IMR-90 (cell line): ENCODE data around the gene PDE6A. TPM values are rescaled to one million over a fixed set of nuclear protein-coding genes. Genes with fewer than 3 reads are reported as not detected.

Experiments
- ATAC-seq: fragments of 200-7000 bp; cut with Tn5 transposase; 2 replicates; pipeline ENCODE4 v1.9.1; 2020; ENCODE audit warnings: low read depth, mild to moderate bottlenecking, moderate library complexity
- BruUV-seq: library from RNA; stranded (reverse); fragments of 400-500 nt; replicated peaks from 2 replicates; lab custom pipeline; 2021; lab: Mats Ljungman, UMichigan
- CTCF ChIA-PET: fragments of 300-600 bp; formaldehyde crosslinking; extraction: SDS; loops from one replicate; lab custom pipeline; 2021; ENCODE audit warnings: antibody characterized with exemption; lab: Yijun Ruan, JAX
- POLR2A ChIA-PET: fragments of 300-600 bp; sonication (Branson Sonifier 250); formaldehyde crosslinking; loops from one replicate; lab custom pipeline; 2022; ENCODE audit warnings: antibody characterized with exemption; ENCODE audit not compliant: unreplicated experiment; lab: Charles Lee
- DNase-seq: peaks from one replicate; pipeline ENCODE4 v3.0.0; 2013
- H2AFZ ChIP-seq: replicated peaks from 2 replicates; pipeline ENCODE3; 2013; ENCODE audit warnings: low read length, mild to moderate bottlenecking; ENCODE audit not compliant: poor library complexity
- H2AK5ac ChIP-seq: 2 replicates; pipeline ENCODE4 v1.6.1; 2013; ENCODE audit warnings: low read depth, low read length, inconsistent platforms
- H2AK9ac ChIP-seq: replicated peaks from 2 replicates; pipeline ENCODE3; 2013; ENCODE audit warnings: mild to moderate bottlenecking, low read depth, low read length, moderate library complexity; ENCODE audit not compliant: poor library complexity
- H2BK120ac ChIP-seq: 2 replicates; pipeline ENCODE4 v1.6.1; 2013; ENCODE audit warnings: low read depth, low read length, inconsistent platforms
- H2BK15ac ChIP-seq: 3 replicates; pipeline ENCODE4 v1.6.1; 2013; ENCODE audit warnings: low read depth, low read length, inconsistent platforms
- H2BK20ac ChIP-seq: 2 replicates; pipeline ENCODE4 v1.6.1; 2013; ENCODE audit warnings: low read depth, mild to moderate bottlenecking, inconsistent platforms, low read length, moderate library complexity
- H2BK5ac ChIP-seq: 2 replicates; pipeline ENCODE4 v1.6.1; 2013; ENCODE audit warnings: mild to moderate bottlenecking, low read depth, low read length, inconsistent platforms; ENCODE audit not compliant: poor library complexity, severe bottlenecking
- H3K14ac ChIP-seq: replicated peaks from 2 replicates; pipeline ENCODE4 v1.6.1; 2013; ENCODE audit warnings: low read depth, low read length, inconsistent platforms
- H3K18ac ChIP-seq: 2 replicates; pipeline ENCODE4 v1.6.1; 2013; ENCODE audit warnings: low read depth, low read length, control low read depth
- H3K23ac ChIP-seq: 2 replicates; pipeline ENCODE4 v1.6.1; 2013; ENCODE audit warnings: low read depth, low read length, inconsistent platforms
- H3K27ac ChIP-seq: 2 replicates; pipeline ENCODE4 v1.5.1; 2013; ENCODE audit warnings: mild to moderate bottlenecking, control low read depth, low read length; ENCODE audit not compliant: insufficient read depth
- H3K27me3 ChIP-seq: 2 replicates; pipeline ENCODE4 v1.6.1; 2013; ENCODE audit warnings: low read length; ENCODE audit not compliant: control insufficient read depth, insufficient read depth
- H3K36me3 ChIP-seq: 2 replicates; pipeline ENCODE4 v1.6.1; 2013; ENCODE audit warnings: low read length, mixed read lengths; ENCODE audit not compliant: control insufficient read depth, insufficient read depth
- H3K4ac ChIP-seq: 2 replicates; pipeline ENCODE4 v1.6.1; 2013; ENCODE audit warnings: low read depth, low read length, inconsistent platforms
- H3K4me1 ChIP-seq: 2 replicates; pipeline ENCODE4 v1.6.1; 2013; ENCODE audit warnings: low read length, mixed read lengths; ENCODE audit not compliant: control insufficient read depth, insufficient read depth
- H3K4me2 ChIP-seq: 2 replicates; pipeline ENCODE4 v1.6.1; 2013; ENCODE audit warnings: low read depth, mild to moderate bottlenecking, control low read depth, low read length, moderate library complexity
- H3K4me3 ChIP-seq: 2 replicates; pipeline ENCODE4 v1.5.1; 2013; ENCODE audit warnings: low read depth, mild to moderate bottlenecking, control low read depth, low read length, moderate library complexity; ENCODE audit not compliant: insufficient read depth
- H3K56ac ChIP-seq: 2 replicates; pipeline ENCODE4 v1.6.1; 2013; ENCODE audit warnings: low read length, inconsistent platforms; ENCODE audit not compliant: insufficient read depth; ENCODE audit errors: extremely low read depth
- H3K79me1 ChIP-seq, 2 experiments: 2 replicates each; pipeline ENCODE4 v1.6.1; 2013; ENCODE audit warnings: low read length in 2 of 2, inconsistent platforms in 1 of 2, low read depth in 1 of 2
- H3K9ac ChIP-seq: 2 replicates; pipeline ENCODE4 v1.6.1; 2013; ENCODE audit warnings: low read depth, low read length, control low read depth
- H3K9me1 ChIP-seq: 2 replicates; pipeline ENCODE4 v1.6.1; 2013; ENCODE audit warnings: low read length, inconsistent platforms; ENCODE audit not compliant: insufficient read depth
- H3K9me3 ChIP-seq: 2 replicates; pipeline ENCODE4 v1.6.1; 2013; ENCODE audit warnings: low read length; ENCODE audit not compliant: control insufficient read depth, insufficient read depth
- H4K20me1 ChIP-seq: 2 replicates; pipeline ENCODE4 v1.6.1; 2013; ENCODE audit warnings: low read length, inconsistent platforms; ENCODE audit not compliant: insufficient read depth
- H4K5ac ChIP-seq: 2 replicates; pipeline ENCODE4 v1.6.1; 2013; ENCODE audit warnings: mild to moderate bottlenecking, low read depth, low read length, control low read depth
- H4K8ac ChIP-seq, 2 experiments: 2 replicates each; pipeline ENCODE4 v1.6.1; 2013; ENCODE audit warnings: low read depth in 2 of 2, low read length in 2 of 2, control low read depth in 1 of 2, inconsistent platforms in 1 of 2
- H4K91ac ChIP-seq: 2 replicates; pipeline ENCODE4 v1.6.1; 2013; ENCODE audit warnings: low read depth, low read length, inconsistent platforms; ENCODE audit not compliant: insufficient read depth
- BHLHE40 ChIP-seq: fragments of 150-350 bp; IDR thresholded peaks from 2 replicates; pipeline ENCODE4 v1.6.1; 2016; ENCODE audit warnings: mild to moderate bottlenecking, low read depth, low read length
- CEBPB ChIP-seq: IDR thresholded peaks from 2 replicates; pipeline ENCODE4 v1.6.1; 2012; ENCODE audit warnings: low read depth, low read length, improper control_type of control experiment
- CHD1 ChIP-seq: IDR thresholded peaks from 2 replicates; pipeline ENCODE4 v1.6.1; 2012; ENCODE audit warnings: low read depth, low read length, improper control_type of control experiment
- FOS ChIP-seq: fragments of 150-350 bp; IDR thresholded peaks from 2 replicates; pipeline ENCODE4 v1.6.1; 2016; ENCODE audit warnings: low read depth, low read length
- MAFK ChIP-seq: IDR thresholded peaks from 2 replicates; pipeline ENCODE4 v1.6.1; 2012; ENCODE audit warnings: low read depth, low read length, improper control_type of control experiment
- NFE2L2 ChIP-seq: fragments of 150-350 bp; IDR thresholded peaks from 2 replicates; pipeline ENCODE4 v1.6.1; 2016; ENCODE audit warnings: low read depth, mild to moderate bottlenecking, low read length
- POLR2A ChIP-seq: IDR thresholded peaks from 2 replicates; pipeline ENCODE4 v1.6.1; 2012; ENCODE audit warnings: mild to moderate bottlenecking, low read depth, low read length
- RAD21 ChIP-seq: IDR thresholded peaks from 2 replicates; pipeline ENCODE4 v1.6.1; 2012; ENCODE audit warnings: low read length, improper control_type of control experiment
- RCOR1 ChIP-seq: IDR thresholded peaks from 2 replicates; pipeline ENCODE4 v1.6.1; 2012; ENCODE audit warnings: mild to moderate bottlenecking, low read length, improper control_type of control experiment; ENCODE audit not compliant: insufficient replicate concordance
- RFX5 ChIP-seq: IDR thresholded peaks from 2 replicates; pipeline ENCODE4 v1.8.0; 2012; ENCODE audit warnings: low read depth, mild to moderate bottlenecking, low read length, moderate library complexity
- SMC3 ChIP-seq: fragments of 150-350 bp; IDR thresholded peaks from 2 replicates; pipeline ENCODE4 v1.6.1; 2016; ENCODE audit warnings: low read depth, mild to moderate bottlenecking, antibody characterized with exemption, low read length, moderate library complexity
- WGBS, 2 experiments: methylation state at CpG; one replicate each; pipeline versions ENCODE4 v1.1.5 to v1.1.7; 2013; ENCODE audit warnings: missing lambda C conversion rate in 2 of 2; ENCODE audit not compliant: insufficient read length in 1 of 2; ENCODE audit errors: extremely low coverage in 2 of 2; 5-methylcytosine and 5-hydroxymethylcytosine counted together
- dilution Hi-C: fragments of 300-500 bp; cut with HindIII; formaldehyde crosslinking; loops from one replicate; pipeline ENCODE4 v1.14.3; 2018; ENCODE audit warnings: low sequenced_read_pairs; ENCODE audit not compliant: unreplicated experiment
- in situ Hi-C: fragments of 300-500 bp; cut with MboI; formaldehyde crosslinking; loops from 3 replicates; pipeline ENCODE4 v1.14.3; 2019; ENCODE audit warnings: low sequenced_read_pairs, inconsistent platforms, mixed read lengths
- intact Hi-C: fragments of 100-400 bp; cut with micrococcal nuclease; formaldehyde crosslinking; loops from 2 replicates; pipeline ENCODE4 v1.10.0; 2022
- polyA plus RNA-seq, 3 experiments: library from polyadenylated mRNA; depleted of rRNA; stranded (reverse); fragments of >200 nt; gene quantifications; 2 replicates each; pipeline ENCODE4 v1.2.3, GENCODE V29; 2012; ENCODE audit warnings: low replicate concordance in 1 of 3
- total RNA-seq: library from RNA; depleted of rRNA; stranded (reverse); fragments of >200 nt; gene quantifications from 2 replicates; pipeline ENCODE4 v1.2.3, GENCODE V29; 2012

PDE6A gene
- total and polyA plus RNA-seq, 2 of the 4 experiments (the other 2 are of a cell fraction): not detected

- Histone ChIP-seq H3K27ac (no peak overlapping the region), H2BK5ac (no peak overlapping the region), H2AFZ (no peak overlapping the region), H3K56ac (no peak overlapping the region), H2AK5ac (no peak overlapping the region), H3K14ac (no peak overlapping the region), H3K4me2 (no peak overlapping the region), H3K23ac (no peak overlapping the region), H2AK9ac (no peak overlapping the region), H3K4me3 (no peak overlapping the region), H3K79me1 (no peaks in the 10 kb centered on the region), H2BK15ac (no peak overlapping the region), H3K27me3 (peaks cover 7% of the 10 kb centered on the region; the same call in 1 of the 2 replicates), H4K5ac (no peak overlapping the region), H3K4me1 (no peaks in the 10 kb centered on the region), H3K36me3 (no peaks in the 10 kb centered on the region), H3K18ac (no peak overlapping the region), H3K9ac (no peak overlapping the region), H4K91ac (no peak overlapping the region), H3K4ac (no peak overlapping the region), H3K9me1 (no peaks in the 10 kb centered on the region), H3K9me3 (no peaks in the 10 kb centered on the region), H4K8ac (no peak overlapping the region), H2BK20ac (no peak overlapping the region), H2BK120ac (no peak overlapping the region), H4K20me1 (no peaks in the 10 kb centered on the region)
- TF ChIP-seq SMC3 (no peak), CHD1 (no peak), RAD21 (no peak), FOS (no peak), POLR2A (no peak), BHLHE40 (no peak), MAFK (no peak), RFX5 (no peak), CEBPB (no peak), RCOR1 (no peak), NFE2L2 (no peak)
- ChIA-PET CTCF (interaction anchor here (1.6 to 6.2 kb wide), 3 partner anchors 130 to 200 kb away, joined by 4 to 63 read pairs (median 6); no protein-coding TSS in a partner anchor), POLR2A (no interaction called here)
- WGBS, 2 experiments: 73% methylated on average over 8 of the region's 12 CpGs; no CpG with 5 or more reads in 1 of the 2 experiments
- no peak for ATAC-seq
- in situ Hi-C loops: loop anchor here (10.0 to 25.0 kb wide), 2 partner anchors 382 to 605 kb away; partner anchors contain the start of gene RPS14
- no peak for DNase-seq
- BruUV-seq: no TSS peak
- intact Hi-C loops: loop anchor here (10.0 kb wide), 2 partner anchors 282 to 602 kb away; no protein-coding TSS in a partner anchor
- dilution Hi-C loops: no loop called here
Observed at GRCh38 chr5:149832636-149833035, 112.0 kb downstream of the PDE6A start.
